CD4-positive, alpha-beta T cell treated with Interferon alpha-2 for 1 hour (primary cell): ENCODE measurements around the gene ZNF397.

Experiments
- DNase-seq, 2 donors: peaks; one replicate each; pipeline ENCODE4 v3.0.0-alpha.2; 2020 to 2022

ZNF397 gene

GRCh38 chr18:35247412-35248249 is 6.8 kb downstream of the ZNF397 start:
- DNase-seq = no peak

GRCh38 chr18:35248429-35248828 is 7.6 kb downstream of the ZNF397 start:
- DNase-seq = no peak

GRCh38 chr18:35252466-35252865 is 11.6 kb downstream of the ZNF397 start:
- no peak for DNase-seq

GRCh38 chr18:35253655-35254287 is 12.9 kb downstream of the ZNF397 start:
- DNase-seq = no peak

- DNase-seq = no peak
These were observed 16.1 kb downstream of the ZNF397 start for GRCh38 chr18:35256947-35257346.

- DNase-seq = no peak
These were observed 23.6 kb downstream of the ZNF397 start for GRCh38 chr18:35264409-35264808.

GRCh38 chr18:35267161-35267651 is 26.4 kb downstream of the ZNF397 start:
- peak; percentile 72 to 79 for DNase-seq

- DNase-seq = no peak
These were observed 27.0 kb downstream of the ZNF397 start for GRCh38 chr18:35267809-35268208.

- no peak for DNase-seq
These were observed 28.0 kb downstream of the ZNF397 start for GRCh38 chr18:35268821-35269220.

- no peak for DNase-seq
These were observed 30.8 kb downstream of the ZNF397 start for GRCh38 chr18:35271656-35272055.

GRCh38 chr18:35276267-35276666 is 35.4 kb downstream of the ZNF397 start:
- DNase-seq = no peak

GRCh38 chr18:35277633-35278032 is 36.8 kb downstream of the ZNF397 start:
- no peak for DNase-seq

GRCh38 chr18:35278085-35278484 is 37.3 kb downstream of the ZNF397 start:
- no peak for DNase-seq

GRCh38 chr18:35278969-35279368 is 38.1 kb downstream of the ZNF397 start:
- DNase-seq = no peak

GRCh38 chr18:35282353-35282752 is 41.5 kb downstream of the ZNF397 start:
- DNase-seq = no peak

GRCh38 chr18:35283923-35284794 is 43.3 kb downstream of the ZNF397 start:
- no peak for DNase-seq

- DNase-seq = no peak
These were observed 44.0 kb downstream of the ZNF397 start for GRCh38 chr18:35284841-35285240.

GRCh38 chr18:35289293-35289692 is 48.5 kb downstream of the ZNF397 start:
- DNase-seq = no peak

GRCh38 chr18:35289727-35290093 is 48.9 kb downstream of the ZNF397 start:
- DNase-seq = peak in 1 of 2 donors; percentile 36

- peak; percentile 96 to 98 for DNase-seq
These were observed 49.4 kb downstream of the ZNF397 start, which contains the start of gene ZSCAN30 for GRCh38 chr18:35290094-35290735. Gene ZSCAN30 (minus strand): TSS chr18:35290229. CDS start chr18:35264352, 25,877 bp downstream.

GRCh38 chr18:35291166-35291565 is 50.3 kb downstream of the ZNF397 start:
- no peak for DNase-seq

- DNase-seq = no peak
These were observed 55.2 kb downstream of the ZNF397 start for GRCh38 chr18:35296060-35296459.

GRCh38 chr18:35303610-35304009 is 62.8 kb downstream of the ZNF397 start:
- no peak for DNase-seq
